Measurements from ENCODE around the gene SMYD3.

- TF ChIP-seq, protein P1, sequence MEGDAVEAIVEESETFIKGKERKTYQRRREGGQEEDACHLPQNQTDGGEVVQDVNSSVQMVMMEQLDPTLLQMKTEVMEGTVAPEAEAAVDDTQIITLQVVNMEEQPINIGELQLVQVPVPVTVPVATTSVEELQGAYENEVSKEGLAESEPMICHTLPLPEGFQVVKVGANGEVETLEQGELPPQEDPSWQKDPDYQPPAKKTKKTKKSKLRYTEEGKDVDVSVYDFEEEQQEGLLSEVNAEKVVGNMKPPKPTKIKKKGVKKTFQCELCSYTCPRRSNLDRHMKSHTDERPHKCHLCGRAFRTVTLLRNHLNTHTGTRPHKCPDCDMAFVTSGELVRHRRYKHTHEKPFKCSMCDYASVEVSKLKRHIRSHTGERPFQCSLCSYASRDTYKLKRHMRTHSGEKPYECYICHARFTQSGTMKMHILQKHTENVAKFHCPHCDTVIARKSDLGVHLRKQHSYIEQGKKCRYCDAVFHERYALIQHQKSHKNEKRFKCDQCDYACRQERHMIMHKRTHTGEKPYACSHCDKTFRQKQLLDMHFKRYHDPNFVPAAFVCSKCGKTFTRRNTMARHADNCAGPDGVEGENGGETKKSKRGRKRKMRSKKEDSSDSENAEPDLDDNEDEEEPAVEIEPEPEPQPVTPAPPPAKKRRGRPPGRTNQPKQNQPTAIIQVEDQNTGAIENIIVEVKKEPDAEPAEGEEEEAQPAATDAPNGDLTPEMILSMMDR (conservative IDR thresholded peaks at IDR 0.05 in 1 of 2, IDR thresholded peaks at IDR 0.05 in 1 of 2; ENCODE audit: low read depth in 1 of 2, low read length in 2 of 2) = no peak
- no peak for TF ChIP-seq EZH2 (IDR thresholded peaks at IDR 0.05; ENCODE audit: low read length, missing control alignments)
These were observed 432.7 kb downstream of the SMYD3 start for GRCh38 chr1:246074421-246074820.
